OCI-LY3 (cell line): ENCODE results near the gene RGS16.

Source experiments
- H2AFZ ChIP-seq: fragments of 200-600, 300-600 bp; shearing (Covaris generic); 2 replicates; pipeline ENCODE4 v1.6.0; 2014; ENCODE audit warnings: antibody characterized with exemption, low read depth, low read length
- H3K27ac ChIP-seq: fragments of 200-600, 300-600 bp; sonication (generic); 2 replicates; pipeline ENCODE4 v1.5.1; 2014; ENCODE audit warnings: mild to moderate bottlenecking, low read length, moderate library complexity, mixed read lengths
- H3K27me3 ChIP-seq: fragments of 200-600, 300-600 bp; sonication (generic); 2 replicates; pipeline ENCODE4 v1.6.1; 2014; ENCODE audit warnings: low read depth, low read length, mixed read lengths
- H3K36me3 ChIP-seq: fragments of 200-600, 300-600 bp; sonication (generic); replicated peaks from 2 replicates; pipeline ENCODE3; 2014; ENCODE audit warnings: low read depth, low read length, mixed read lengths
- H3K4me1 ChIP-seq: fragments of 300-600, 200-600 bp; sonication (generic); 2 replicates; pipeline ENCODE4 v1.6.1; 2014; ENCODE audit warnings: low read length, mixed read lengths
- H3K4me2 ChIP-seq: fragments of 200-600, 300-600 bp; sonication (generic); 2 replicates; pipeline ENCODE4 v1.6.1; 2014; ENCODE audit warnings: low read length, mixed read lengths
- H3K4me3 ChIP-seq: fragments of 300-600, 200-600 bp; sonication (generic); 2 replicates; pipeline ENCODE4 v1.5.1; 2014; ENCODE audit warnings: antibody characterized with exemption, mild to moderate bottlenecking, low read length, moderate library complexity
- H3K79me2 ChIP-seq: fragments of 300-600, 200-600 bp; shearing (Covaris generic); 2 replicates; pipeline ENCODE4 v1.6.1; 2014; ENCODE audit warnings: mild to moderate bottlenecking, low read length, mixed read lengths
- H3K9ac ChIP-seq: fragments of 300-600, 200-600 bp; shearing (Covaris generic); 2 replicates; pipeline ENCODE4 v1.6.0; 2014; ENCODE audit warnings: mild to moderate bottlenecking, low read length, moderate library complexity
- H3K9me3 ChIP-seq: fragments of 200-600, 300-600 bp; shearing (Covaris generic); 2 replicates; pipeline ENCODE4 v1.6.1; 2014; ENCODE audit warnings: low read length, mixed read lengths; ENCODE audit not compliant: insufficient read depth
- H4K20me1 ChIP-seq: fragments of 200-600, 300-600 bp; sonication (generic); 2 replicates; pipeline ENCODE4 v1.6.1; 2016; ENCODE audit warnings: low read length, mixed read lengths; ENCODE audit not compliant: insufficient read depth
- EZH2phosphoT487 ChIP-seq: fragments of 200-600 bp; shearing (Covaris generic); IDR thresholded peaks from 2 replicates; pipeline ENCODE4 v1.6.1; 2018; ENCODE audit warnings: antibody characterized with exemption, mixed run types, low read depth
- TF ChIP-seq, protein P1 (sequence below): fragments of 200-600, 300-600 bp; sonication (generic); IDR thresholded peaks from 2 replicates; pipeline ENCODE4 v1.5.1; 2014; ENCODE audit warnings: antibody characterized with exemption, low read length, low read depth

Gene RGS16

DNA sequence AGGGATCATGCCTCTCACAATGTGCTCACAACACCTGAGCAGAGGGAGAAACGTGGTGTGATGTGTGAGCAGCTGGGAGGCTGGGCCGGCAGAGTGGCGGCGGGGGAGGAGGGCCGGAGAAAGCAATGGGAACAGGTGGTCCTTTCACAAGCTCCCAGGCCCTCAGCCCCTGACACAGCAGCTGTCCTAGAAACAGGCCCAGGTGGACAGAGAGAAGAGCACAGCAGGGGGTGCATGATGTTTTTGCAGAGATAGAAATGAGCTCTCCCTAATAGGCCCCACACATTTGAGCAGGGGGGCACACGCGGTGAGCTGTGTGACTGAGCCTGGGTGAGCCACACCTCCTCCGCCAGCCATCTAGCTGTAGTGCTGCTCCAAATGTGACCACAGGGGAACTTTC is 7.6 kb upstream of the RGS16 start:
- no peaks in the 10 kb centered on the region for H4K20me1 ChIP-seq
- H3K4me3 ChIP-seq = no peak overlapping the region
- no peaks in the 10 kb centered on the region for H3K79me2 ChIP-seq
- H3K36me3 ChIP-seq = no peaks in the 10 kb centered on the region
- peaks cover 20% of the 10 kb centered on the region for H3K27me3 ChIP-seq
- no peaks in the 10 kb centered on the region for H3K9me3 ChIP-seq
- no peak overlapping the region for H3K27ac ChIP-seq
- H2AFZ ChIP-seq = no peak overlapping the region
- no peak overlapping the region for H3K9ac ChIP-seq
- H3K4me1 ChIP-seq = peaks cover 40% of the 10 kb centered on the region
- H3K4me2 ChIP-seq = no peak overlapping the region
- TF ChIP-seq EZH2phosphoT487 = no peak
- TF ChIP-seq, protein P1, sequence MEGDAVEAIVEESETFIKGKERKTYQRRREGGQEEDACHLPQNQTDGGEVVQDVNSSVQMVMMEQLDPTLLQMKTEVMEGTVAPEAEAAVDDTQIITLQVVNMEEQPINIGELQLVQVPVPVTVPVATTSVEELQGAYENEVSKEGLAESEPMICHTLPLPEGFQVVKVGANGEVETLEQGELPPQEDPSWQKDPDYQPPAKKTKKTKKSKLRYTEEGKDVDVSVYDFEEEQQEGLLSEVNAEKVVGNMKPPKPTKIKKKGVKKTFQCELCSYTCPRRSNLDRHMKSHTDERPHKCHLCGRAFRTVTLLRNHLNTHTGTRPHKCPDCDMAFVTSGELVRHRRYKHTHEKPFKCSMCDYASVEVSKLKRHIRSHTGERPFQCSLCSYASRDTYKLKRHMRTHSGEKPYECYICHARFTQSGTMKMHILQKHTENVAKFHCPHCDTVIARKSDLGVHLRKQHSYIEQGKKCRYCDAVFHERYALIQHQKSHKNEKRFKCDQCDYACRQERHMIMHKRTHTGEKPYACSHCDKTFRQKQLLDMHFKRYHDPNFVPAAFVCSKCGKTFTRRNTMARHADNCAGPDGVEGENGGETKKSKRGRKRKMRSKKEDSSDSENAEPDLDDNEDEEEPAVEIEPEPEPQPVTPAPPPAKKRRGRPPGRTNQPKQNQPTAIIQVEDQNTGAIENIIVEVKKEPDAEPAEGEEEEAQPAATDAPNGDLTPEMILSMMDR = no peak

DNA sequence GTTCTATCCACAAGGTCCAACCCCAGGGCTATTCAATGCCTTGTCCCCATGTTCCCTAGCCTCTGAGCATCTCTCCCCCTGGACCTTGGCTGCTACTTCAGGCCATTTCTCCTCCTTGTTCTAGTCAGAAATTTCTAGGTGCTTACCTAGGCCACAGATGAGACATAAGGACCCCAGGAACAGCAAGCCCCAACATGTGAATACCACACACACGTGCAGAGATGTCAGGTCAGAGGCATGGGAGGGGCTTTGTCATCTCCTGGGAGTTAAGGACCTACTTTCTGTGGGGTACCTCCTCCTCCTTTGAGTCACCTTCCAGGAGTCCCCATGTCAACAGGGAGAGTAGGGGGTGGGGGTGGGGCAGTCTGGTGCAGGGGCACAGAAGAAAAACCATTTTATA is 7.1 kb upstream of the RGS16 start:
- no peaks in the 10 kb centered on the region for H3K36me3 ChIP-seq
- TF ChIP-seq, protein P1 = no peak
- TF ChIP-seq EZH2phosphoT487 = no peak
- no peaks in the 10 kb centered on the region for H4K20me1 ChIP-seq
- no peaks in the 10 kb centered on the region for H3K79me2 ChIP-seq
- H3K9me3 ChIP-seq = no peaks in the 10 kb centered on the region
- H3K4me2 ChIP-seq = no peak overlapping the region
- no peak overlapping the region for H3K27ac ChIP-seq
- peaks cover 35% of the 10 kb centered on the region for H3K4me1 ChIP-seq
- H2AFZ ChIP-seq = no peak overlapping the region
- no peak overlapping the region for H3K9ac ChIP-seq
- no peak overlapping the region for H3K4me3 ChIP-seq
- peaks cover 20% of the 10 kb centered on the region for H3K27me3 ChIP-seq

DNA sequence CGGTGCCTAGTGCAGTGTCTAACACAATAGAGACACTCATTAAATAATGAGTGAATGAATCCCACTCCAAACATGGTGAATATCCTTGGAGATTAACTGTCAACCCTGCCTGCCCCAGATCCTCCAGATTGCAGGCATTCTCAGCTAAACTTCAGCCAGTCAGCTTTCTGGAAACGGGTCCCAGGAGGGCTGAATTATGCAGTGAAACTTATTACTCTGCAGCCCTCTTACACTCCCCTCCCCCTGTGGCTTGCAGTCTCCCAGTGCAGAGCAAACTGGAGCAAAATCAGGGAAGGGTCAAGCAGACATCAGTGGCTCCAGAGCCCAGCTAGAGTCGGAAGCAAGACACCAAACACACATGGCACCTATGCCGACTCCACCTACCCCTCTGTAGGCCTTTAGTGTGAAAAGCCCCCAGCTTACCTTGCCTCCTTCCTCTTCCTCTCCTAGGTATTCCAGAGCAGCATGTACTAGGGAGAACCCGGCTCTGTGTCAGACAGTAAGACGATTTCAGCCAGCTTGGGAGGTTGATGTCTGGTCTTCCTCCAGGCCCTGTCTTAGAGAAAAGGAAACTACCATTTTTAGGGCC is 6.5 kb upstream of the RGS16 start:
- Histone ChIP-seq H3K27me3 (peaks cover 17% of the 10 kb centered on the region), H3K79me2 (no peaks in the 10 kb centered on the region), H3K9me3 (no peaks in the 10 kb centered on the region), H3K4me1 (peaks cover 29% of the 10 kb centered on the region), H3K9ac (no peak overlapping the region), H3K36me3 (no peaks in the 10 kb centered on the region), H4K20me1 (no peaks in the 10 kb centered on the region), H2AFZ (no peak overlapping the region), H3K4me2 (no peak overlapping the region), H3K27ac (no peak overlapping the region), H3K4me3 (no peak overlapping the region)
- TF ChIP-seq, protein P1 = no peak
- TF ChIP-seq EZH2phosphoT487 = no peak

DNA sequence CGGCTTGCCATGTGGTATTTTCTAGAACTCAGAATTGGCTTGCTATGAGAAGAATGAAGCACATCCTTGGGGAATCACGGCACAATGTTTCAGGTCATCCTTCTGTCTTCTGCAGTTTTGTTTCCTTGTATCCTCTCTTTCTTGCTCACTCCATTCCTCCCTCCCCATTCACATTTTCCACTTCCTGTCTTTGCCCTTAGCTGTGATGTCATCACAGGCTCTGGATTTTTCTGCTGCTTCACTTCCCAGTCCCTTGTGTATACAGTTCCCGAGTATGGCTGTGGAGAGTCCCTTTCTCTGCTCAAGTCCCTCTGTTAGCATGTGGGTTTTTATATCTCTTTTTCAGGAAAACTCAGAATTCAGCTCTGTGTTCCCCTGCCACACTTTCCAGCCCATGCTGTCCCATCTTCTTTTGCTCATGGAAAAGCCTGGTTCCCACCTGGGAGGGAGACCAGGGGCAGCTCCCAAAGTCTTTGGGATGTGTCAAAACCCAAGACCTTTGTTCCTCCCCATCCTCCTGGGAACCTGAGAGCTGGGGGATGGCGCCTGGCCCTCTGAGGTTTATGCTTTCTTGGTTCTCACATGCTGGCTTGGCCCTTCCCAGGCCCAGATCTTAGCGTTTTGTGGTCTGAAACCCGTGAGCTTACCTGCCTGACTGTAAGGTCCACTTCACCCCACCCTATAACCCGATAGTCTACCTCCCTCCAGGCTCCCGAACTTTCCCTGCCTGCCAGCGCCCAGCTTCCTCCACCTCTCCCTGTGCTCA is 4.8 kb upstream of the RGS16 start:
- Histone ChIP-seq H2AFZ (no peak overlapping the region), H4K20me1 (no peaks in the 10 kb centered on the region), H3K9ac (no peak overlapping the region), H3K9me3 (no peaks in the 10 kb centered on the region), H3K36me3 (no peaks in the 10 kb centered on the region), H3K79me2 (no peaks in the 10 kb centered on the region; the same call in 1 of the 2 replicates), H3K27me3 (peaks cover 21% of the 10 kb centered on the region), H3K4me3 (no peak overlapping the region), H3K27ac (no peak overlapping the region), H3K4me1 (peaks cover 23% of the 10 kb centered on the region), H3K4me2 (no peak overlapping the region)
- TF ChIP-seq EZH2phosphoT487 = no peak
- TF ChIP-seq, protein P1 = no peak
